Activated naive CD4-positive, alpha-beta T cell treated with anti-CD3 and anti-CD28 coated beads, Interleukin-2, amount 50 U/mL, for 16 hours (primary cell): ENCODE results near the gene APLP2.
"Not testable (repeated sequence)": the region's sequence is repeated elsewhere in the genome, so short reads cannot be mapped to it uniquely, and the experiment has no call there.

Experiments used
- DNase-seq: peaks from one replicate; pipeline ENCODE4 v3.0.0-alpha.2; 2020

Gene APLP2

DNA sequence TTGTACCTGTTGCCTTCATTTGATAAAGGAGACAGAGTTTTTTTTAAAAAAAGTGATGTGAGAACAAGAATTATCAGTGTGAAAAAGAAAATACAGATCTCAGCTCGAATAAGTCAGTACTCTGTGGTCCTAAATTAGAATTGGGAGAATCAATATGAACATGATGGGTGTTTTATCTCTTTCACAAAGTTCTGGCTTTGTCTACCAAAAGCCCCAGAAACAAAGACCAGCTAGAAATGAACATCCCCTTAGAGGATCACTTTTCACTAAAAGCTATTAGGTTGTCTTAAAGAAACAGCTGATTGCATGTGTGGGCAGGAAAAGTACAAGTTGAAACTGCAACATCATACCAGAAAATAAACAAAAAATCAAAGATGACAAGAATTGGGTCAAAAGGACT is 81.5 kb downstream of the APLP2 start:
- DNase-seq = no peak

DNA sequence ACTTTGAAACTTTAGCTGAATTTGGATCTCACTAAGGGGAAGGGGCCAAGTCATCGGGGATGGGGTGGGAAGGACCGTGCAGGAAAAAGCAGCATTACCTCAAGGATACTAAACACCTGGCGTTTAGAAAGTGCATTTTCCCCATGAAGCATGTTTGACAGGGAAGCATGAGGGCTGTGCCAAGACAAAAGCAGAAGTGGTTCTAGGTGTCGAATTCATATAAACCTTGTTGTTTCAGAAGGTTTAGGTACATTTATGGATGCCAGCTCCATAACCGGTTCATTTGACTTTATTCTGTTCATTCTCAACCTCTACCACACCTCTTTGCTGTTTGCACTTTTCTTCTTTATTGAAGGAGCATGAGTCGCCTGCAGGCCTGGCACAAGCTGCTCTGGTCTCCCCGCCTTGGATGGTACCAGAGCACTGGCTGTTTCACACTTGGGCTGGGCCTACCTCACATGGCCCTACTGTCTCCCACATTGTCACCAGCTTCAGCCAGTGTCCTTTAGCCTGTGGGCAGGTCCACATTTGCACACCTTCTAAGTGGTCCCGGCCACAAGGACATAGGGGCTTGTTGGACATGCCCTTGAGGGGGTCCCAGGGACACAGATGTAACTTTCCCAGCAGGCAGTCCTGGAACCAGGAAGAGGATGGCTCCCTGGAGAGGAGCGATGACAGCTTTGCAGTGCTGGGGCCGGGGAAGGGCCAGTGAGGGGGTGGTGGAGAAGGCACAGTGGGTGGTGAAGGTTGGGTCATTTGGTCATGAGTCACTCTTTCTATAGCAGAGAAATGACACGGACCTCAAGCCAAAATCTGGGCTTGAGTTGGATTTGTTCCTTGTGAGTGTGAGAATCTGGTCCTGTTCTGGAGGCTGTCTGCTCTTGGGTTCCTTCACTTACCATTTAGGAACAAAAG is 86.7 kb downstream of the APLP2 start:
- DNase-seq = no peak

DNA sequence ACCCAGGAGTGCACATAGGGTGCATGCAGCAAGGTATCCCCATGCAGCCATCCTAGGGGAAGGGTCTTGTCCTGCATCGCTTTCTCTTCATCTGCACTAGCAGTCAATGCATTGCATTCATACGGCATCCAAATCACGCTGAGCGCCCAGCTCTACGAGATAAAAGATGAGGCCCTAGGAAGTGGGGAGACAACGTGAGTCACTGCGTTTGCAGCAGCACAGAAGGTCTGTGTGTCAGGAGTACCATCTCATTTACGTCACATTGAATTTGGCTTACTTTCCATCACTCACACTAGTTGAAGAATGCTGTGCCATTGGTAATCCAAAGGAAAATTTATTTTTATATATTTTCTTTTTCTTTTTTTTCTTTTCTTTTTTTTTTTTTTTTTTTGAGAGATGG is 87.4 kb downstream of the APLP2 start:
- DNase-seq = no peak

DNA sequence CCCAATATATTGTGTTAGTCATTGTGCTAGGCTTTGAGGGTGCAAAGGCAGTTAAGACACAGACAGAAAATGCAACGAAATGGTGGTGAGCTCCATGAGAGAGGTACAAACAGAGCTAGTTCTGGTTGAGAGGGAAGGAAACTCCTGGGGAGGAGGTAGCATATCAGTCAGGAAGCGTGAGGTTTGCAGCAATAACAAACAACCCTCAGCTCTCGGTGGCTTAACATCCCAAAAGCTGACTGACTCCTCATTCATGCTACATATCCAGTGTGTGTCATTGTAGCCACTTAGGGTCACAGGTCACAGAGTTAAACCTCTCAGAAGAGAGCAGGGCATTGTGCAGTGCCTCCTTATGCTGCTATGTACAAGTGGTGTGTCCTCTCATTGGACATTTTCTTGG is 88.1 kb downstream of the APLP2 start:
- no peak for DNase-seq

DNA sequence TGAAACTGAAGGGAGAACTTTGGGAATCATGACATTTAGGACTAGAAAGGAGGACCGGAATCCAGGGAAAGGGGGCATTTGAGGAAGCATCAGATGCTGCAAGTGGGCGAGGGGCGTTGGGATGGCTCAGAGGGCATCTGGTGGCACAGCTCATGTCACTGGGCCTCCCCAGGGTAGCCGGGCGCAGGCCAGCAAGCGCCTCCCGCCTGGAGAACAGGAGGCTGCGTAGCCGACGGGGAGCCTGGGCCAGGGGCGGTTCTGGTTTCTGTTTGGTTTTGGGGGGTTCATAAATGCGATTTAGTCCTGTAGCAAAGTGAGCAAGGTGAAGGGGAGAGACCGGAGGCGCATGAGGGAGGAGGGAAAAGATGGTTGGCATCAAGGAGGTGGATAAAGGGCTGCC is 89.4 kb downstream of the APLP2 start:
- no peak for DNase-seq

DNA sequence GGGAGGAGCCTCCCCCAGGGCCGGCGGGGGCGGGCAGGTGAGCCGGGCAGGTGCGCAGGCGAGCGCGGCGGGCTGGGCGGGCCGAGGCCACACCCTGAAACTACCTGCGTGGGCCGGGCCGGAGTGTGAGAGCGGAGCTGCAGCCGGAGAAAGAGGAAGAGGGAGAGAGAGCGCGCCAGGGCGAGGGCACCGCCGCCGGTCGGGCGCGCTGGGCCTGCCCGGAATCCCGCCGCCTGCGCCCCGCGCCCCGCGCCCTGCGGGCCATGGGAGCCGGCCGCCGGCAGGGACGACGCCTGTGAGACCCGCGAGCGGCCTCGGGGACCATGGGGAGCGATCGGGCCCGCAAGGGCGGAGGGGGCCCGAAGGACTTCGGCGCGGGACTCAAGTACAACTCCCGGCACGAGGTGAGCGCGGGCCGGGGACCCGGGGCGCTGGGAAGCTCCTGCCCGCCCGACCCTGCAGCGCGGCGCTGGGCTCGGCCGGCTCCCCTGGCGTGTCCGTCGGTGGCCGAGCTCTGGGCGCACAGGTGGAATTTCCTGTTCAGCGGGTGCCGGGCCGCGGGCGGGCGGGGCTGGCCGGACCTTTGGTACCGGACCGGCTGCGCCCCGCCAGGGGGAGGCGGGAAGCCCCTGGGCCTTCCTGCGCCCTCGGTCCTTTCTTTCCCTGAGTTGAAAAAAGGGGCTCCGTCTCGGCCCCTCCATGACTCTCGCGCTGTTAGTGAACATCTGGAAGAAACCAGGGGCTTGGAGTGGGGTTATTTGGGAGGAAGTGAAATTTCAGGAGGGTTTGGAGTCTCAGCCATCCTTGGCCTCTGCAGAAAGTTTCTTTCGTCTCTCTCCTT is 90.2 kb downstream of the APLP2 start, which contains the start of gene ST14:
ST14 (plus strand) TSS at position 126 of the 841 bp plus-strand sequence; CDS start at position 324, 198 bp downstream.
- DNase-seq = no peak

DNA sequence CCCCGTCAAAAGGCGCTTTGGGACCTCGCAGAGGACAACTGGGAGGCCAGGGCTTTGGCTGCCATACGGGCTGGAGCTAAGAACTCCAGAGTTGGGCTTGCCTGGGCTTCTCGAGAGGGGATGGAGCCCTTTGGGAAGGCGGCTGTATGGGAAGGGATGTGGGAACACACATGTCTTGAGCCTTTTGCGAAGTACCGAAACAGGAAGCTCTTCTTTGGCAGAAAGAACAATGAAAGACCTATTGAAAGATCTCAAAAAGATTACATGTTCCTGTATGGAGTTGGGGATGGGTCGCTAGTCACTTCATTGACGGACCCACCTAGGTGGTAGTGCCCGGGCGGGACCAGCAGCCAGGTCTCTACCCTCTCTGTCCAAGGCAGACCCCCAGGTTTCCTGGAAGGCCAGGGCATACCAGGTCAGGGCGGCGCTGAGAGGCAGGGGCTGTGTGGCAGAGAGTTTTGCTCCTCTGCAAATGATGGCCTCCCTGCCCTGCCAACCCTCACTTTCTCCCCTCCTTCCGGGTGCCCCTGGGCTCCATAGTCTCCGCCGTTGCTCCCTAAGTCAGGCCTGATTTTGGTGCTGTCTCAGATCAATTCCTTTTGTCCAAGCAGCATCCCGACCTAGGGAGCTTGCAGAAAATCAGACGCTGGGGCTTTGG is 90.9 kb downstream of the APLP2 start:
- no peak for DNase-seq

DNA sequence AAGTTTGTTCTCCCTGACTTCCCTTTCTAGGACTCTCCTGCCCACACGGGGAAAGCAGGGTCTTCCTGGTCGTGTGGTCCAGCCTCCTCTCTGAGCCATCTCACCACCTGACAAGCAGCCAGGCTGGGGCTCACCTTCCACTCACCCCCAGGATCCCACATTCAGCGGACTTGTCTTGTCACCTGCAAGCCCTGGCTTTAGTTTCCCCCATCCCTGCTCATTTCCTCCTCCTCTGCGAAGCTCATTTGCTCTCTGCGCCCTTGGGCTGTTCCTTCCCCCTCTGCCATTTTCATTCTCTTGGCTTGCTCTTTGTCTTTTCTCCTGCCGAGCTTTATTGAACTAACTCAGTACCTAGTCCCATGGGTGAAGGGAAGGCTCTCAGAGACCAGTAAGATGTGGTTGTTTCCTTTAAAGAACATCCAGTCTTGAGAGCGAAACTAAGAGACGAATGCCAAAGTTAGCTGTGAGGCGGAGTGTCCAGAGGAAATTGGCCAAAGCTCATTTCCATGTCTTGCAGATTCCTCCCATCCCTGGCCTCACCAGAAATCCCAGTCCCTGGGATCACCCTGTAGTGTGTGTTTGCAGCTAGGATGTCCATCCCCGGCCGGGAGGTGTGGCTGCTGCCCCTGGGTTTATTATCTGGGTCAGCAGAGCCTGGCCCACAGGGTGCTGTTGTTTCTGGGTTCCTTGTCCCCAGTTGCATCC is 91.9 kb downstream of the APLP2 start:
- no peak for DNase-seq

DNA sequence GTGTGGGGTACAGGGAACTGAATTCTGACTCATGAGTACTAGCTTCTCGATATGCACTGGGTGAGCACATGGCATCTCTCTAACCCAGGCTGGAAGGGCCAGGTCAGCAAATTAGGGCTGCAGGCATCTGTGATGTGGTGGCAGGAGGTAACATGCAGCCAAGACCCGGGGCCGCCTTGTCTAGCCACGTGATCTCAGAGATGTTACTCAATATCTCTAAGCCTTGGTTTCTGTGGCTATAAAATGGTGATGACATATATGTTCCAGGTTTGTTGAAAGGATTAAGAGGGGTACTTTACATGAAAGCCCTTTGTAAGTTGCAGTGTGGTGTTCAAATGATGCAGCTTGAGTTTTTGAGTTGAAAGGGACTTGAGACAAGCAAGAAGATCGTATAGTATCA is 93.0 kb downstream of the APLP2 start:
- DNase-seq = no peak

DNA sequence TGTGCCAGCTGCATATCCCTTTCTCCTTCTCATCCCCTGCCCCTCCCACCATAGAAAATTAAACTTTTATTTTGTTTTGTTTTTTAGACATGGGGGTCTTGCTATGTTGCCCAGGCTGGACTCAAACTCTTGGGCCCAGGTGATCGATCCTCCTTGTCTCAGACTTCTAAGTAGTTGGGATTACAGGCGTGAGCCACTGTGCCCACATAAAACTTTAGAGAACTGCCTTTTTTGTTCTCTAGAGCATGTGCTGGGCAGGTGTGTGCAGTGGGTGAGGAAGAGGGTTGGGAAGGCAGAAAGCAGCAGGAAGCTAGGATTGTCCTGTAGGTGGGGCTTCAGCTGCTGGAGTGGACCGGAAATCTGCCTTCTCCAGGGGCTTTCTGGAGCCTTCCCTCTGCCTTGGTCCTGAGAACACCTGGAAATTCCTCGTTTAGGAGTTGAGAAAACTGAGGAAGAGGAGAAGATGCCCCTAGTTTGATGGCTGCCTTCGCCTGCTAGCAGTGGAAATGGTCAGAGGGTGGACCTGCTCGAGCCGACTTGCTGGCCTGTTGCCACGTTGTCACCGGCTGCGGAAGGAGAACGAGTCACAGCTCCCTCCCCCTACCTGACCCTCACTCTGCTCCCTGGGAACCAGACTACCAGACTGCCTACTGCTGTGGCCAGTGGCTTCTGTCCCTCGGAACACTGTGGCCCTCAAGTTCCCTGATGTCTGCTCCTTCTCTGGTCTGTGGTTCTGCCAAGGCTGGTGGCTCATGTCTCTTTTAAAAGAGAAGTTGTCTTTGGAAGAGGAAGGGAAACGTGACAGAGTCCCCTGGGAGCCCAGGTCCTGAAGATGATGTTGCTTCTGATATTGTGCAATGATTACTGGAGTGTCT is 93.9 kb downstream of the APLP2 start:
- DNase-seq = no peak

DNA sequence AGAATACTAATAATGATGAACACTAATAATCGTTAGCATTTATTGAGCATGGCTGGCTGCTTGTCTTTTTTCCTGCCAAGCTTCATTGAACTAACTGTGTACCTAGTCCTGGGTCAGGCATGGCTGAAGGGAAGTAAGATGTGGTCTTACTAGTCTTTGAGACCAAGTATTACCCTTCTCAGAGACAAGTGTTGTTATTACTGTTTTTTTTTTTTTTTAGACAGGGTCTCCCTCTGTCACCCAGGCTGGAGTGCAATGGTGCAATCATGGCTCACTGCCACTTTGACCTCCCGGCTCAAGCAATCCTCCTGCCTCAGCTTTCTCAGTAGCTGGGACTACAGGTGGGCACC is 94.5 kb downstream of the APLP2 start:
- DNase-seq = no peak

DNA sequence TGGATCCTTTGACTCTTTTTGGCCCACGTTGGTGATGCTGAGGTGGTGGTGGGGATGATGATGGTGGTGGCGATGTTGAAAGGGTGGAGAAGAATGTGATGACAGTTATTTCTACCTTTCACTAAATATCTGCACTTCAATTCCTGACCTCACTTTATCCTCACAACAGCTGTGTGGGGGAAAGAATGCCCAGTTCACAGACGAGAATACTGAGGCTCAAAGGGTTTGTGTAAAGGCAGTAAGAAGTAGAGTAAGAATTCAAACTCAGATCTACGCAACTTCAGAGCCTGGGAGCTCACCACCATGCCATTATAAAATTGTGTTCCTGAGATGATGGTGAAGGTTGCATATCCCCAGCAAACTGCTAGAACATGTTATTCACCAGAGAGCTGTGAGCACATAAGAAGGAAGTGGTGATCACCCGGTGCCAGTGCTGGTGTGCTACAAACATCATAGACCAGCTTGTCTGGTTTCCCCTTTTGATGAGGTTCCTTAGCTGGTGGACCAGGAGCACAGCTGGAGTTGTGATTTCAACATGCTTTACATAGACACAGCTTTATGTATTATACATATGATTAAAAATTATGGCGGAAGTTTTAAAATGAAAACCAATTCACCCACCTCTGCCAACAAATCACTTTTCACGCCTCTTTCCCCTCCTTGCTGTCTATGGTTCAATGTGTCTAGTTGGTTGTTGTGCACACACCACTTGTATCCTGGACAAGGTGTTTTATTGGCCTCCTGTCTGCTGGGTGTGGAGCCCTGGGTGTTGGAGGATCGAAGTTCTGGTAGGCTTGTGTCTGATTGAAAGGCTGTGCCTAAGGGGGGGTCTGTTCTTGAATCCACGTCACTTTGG is 96.1 kb downstream of the APLP2 start:
- DNase-seq = no peak

DNA sequence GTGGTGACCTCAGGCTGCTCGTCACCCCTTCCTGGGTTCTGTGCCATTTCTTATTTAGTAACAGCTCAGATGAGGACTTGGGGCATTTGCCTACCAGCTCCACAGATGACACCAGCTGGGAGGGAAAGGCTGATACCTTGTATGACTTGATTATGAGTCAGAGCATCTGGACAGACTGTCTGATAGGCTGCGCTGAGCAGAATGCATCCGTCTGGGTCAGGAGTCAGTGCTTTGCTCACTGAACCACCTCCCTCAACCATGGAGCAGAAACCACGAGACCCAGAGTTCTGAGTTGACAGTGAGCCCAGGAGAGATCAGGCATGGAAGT is 96.7 kb downstream of the APLP2 start:
- DNase-seq = no peak

DNA sequence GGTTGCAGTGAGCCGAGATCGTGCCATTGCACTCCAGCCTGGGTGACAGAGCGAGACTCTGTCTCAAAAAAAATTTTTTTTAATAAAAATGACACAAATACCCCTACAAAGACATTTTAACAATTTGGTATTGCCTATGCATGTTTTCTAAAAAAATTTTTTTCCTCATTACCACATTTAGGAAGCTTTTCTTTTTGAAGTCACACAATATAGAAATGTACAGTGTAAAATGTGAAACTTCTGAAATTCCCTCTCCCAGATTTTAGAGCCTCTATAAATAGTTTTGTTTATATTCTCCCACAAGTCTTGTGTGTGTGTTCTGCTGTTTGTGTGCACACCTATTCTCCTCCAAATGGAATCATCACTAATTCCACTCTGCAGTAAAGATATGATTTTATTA is 97.5 kb downstream of the APLP2 start:
- no peak for DNase-seq

DNA sequence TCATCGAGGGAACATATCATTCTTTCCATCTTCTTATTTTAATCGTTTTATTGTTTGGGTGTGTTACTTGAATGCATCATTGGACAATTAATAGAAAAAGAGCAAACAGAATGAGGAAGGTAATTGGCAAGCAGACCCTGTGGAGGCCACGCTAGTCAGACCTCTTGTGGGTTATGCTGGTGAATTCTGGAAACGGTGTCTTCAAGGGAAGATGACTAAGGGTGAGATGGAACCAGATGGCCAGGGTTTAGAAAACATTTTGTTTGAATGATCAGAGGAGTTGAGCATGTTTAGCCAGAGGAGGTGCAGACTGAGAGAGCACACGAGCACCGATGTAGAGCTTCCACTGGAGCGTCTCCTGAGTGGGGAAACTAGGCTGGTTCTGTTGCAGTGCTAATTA is 98.4 kb downstream of the APLP2 start:
- no peak for DNase-seq

DNA sequence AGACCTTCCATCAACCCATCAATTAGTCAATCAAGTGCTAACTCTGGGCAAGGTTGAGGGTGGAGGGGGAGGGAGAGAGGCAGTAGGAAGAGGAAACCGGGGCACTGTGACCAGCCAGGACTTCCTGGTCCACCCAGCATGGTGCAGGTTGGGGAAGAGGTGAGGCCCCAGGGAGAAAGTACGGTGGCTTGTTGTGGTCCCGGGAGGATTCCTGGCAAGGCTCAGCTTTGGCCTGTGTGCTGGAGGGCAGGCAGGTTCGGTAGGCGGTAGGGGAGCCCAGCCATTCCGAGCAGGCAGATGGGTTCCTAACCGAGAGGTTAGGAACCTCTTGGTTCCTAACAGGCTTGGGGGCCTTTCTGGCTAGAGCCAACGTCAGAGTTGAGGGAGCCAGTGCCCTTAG is 100.7 kb downstream of the APLP2 start:
- no peak for DNase-seq

DNA sequence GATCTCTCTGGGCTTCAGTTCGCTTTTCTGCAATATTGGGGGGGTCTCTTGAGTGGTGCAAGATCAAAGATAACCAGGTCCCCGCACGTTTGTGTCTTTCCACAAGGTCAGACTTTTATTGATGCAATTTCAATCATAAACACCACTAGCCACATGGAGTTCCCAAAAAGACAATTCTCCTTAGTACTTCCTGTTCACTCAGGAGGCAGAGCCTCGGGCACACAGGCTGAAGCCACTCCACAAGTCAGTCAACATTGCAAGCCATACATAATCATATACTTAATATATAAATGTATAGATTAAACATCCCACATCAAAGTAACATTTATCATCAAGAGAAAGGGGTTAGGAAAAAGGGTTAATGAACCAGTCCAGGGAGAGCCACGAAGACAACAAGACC is 101.8 kb downstream of the APLP2 start:
- no peak for DNase-seq

DNA sequence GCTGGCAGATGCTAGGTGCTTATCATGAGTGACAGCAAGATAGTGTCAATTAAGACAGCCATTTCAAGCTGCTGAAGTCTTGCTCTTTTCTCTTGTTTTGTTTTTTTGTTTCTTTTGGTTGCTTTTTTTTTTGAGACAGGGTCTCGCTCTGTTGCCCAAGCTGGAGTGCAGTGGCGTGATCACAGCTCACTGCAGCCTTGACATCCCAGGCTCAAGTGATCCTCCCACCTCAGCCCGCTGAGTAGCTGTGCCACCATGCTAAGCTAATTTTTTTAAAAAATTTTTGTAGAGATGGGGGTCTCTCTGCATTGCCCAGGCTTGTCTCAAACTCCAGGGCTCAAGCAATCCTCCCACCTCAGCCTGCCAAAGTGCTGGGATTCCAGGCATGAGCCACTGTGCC is 102.3 kb downstream of the APLP2 start:
- not testable (repeated sequence) for DNase-seq

DNA sequence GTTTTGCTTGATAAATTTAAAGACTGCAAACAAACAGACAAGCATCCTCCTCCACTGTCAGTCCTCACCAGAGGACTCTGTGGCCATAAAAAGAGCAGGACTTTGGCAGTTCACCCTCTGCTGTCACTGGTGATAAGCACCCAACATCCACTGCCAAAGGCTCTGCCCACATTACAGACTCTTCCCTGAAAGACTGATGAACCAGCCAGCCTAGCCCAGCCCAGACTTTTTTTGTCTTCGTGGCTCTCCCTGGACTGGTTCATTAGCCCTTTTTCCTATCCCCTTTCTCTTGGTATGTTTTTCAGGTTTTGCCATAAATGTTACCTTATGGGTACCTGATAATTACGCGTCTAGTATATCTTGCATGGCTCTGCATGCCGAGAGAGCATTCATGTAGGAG is 104.9 kb downstream of the APLP2 start:
- no peak for DNase-seq

DNA sequence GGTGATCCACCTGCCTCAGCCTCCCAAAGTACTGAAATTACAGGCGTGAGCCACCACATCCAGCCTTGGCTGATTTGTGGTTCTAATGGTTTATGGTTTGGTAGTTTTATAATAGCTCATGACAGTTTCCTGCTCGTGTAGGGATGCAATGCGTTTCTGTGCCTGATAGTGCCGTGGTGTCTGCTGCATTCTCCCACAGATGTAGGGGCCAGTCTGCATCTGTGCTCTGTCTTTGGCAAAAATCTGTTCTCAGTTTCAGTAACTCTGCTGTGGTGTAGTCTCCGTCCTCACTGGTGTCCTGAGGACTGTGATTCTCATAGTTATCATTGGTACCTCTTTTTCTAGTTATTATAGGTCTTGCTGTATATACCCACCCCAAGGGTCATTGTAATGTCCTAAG is 106.2 kb downstream of the APLP2 start:
- no peak for DNase-seq

DNA sequence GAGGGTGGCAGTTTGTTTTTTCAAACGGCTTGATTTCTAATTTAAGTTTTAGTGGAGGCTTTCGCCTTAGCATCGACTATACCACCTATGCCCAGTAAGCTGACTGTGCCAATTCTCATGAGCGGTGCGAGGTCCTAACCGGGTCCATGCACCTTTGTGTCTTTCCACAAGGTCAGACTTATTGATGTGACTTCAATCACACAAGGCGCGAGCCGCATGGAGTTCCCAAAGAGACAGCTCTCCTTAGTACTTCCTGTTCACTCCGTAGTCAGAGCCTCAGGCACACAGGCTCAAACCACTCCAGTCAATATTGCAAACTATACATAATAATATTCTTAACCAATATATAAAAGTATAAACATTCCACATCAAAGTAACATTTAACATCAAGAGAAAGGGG is 108.1 kb downstream of the APLP2 start:
- no peak for DNase-seq
